GM21381 (cell line): ENCODE results near the gene SOWAHA.

Experiments
- ATAC-seq: cut with Tn5 transposase; IDR thresholded peaks from one replicate; pipeline ENCODE4 v1.9.1; 2021; ENCODE audit warnings: mild to moderate bottlenecking, moderate library complexity; ENCODE audit not compliant: unreplicated experiment

The SOWAHA gene

DNA sequence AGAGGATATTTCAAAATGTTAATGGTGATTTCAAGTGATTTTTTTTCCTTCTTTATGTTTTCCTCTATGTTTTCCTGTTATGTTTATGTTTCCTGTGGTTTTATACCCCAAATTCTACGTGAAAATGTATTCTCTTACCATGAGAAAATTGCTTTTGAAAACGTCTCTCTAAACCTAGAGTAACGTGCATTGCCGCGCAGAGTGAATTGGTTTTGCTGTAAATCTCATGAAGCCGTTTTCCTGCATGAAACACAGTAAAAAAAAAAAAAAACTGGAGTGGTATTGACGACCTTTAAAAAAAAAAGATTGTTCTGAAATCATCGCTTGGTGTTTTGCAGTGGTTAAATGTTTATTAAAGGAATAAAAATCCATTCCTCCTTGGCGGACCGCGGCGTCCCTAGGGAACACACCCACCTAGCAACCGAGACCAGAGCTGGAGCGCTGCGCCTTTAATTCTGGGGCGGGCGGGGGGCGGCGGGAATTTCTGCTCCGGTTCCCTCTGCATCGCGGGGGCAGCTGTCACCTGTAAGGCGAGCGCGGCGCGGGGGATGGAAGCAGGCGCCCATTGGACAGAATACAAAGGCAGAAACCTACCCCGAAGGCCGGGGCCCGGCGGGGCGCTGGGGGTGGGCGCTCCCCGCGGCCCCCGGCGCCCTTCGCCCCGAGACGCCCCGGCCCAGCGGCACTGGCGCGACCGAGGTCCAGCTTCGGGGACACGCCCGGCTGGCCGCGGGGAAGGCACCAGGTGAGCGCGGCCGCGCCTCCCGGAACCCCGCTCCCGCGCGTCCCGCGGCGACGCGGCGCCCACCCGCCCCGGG lies at the start of gene SOWAHA:
Gene SOWAHA (plus strand): TSS at position 522 of the 818 bp plus-strand sequence. CDS start 320 bp downstream, outside the sequence.
- ATAC-seq = no peak

DNA sequence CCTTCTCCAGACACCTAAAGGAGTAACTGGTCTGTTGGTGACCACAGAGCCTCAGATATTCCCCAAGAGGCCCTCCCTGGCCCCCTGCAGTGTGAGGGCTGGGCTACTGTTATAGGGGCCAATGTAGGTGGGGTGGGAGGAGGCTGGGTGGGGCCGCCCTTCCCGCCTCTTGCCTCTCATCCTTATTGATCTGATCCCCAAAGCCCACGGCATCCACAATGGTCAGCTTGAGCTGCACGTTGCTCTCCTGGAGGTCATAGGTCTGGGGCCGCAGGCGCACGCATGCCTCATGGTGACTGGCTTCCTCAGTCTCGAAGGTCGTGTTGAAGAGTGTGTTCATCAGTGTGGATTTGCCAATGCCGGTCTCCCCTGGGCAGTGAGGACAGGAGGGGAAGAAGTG lies 49.1 kb upstream of the SOWAHA start:
- ATAC-seq = no peak

DNA sequence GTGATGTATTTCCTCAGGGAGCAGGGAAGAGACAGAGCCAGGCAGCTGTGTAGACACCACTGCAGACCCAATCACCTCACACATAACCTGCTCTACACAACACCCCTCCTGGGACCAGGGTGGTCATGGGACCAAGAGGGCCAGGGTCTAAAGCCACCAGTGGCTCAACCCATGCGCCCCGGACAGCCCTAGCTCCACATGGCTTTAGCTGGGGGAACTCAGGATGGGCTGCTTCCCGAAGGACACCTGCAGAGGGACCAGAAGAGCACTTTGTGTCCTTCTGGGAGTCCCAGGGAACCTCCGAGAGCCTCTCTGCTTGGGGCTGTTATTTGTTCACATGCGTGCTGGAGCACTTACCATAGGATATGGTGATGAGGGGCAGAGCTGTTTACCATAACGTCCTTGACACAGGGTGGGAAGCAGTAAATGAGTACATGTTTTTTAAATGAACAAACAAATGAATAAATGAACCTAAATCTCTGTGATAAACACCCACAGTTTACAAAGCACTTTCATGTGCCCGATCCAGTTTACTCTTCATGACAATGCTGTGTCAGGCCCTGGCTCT lies 48.3 kb upstream of the SOWAHA start:
- no peak for ATAC-seq

DNA sequence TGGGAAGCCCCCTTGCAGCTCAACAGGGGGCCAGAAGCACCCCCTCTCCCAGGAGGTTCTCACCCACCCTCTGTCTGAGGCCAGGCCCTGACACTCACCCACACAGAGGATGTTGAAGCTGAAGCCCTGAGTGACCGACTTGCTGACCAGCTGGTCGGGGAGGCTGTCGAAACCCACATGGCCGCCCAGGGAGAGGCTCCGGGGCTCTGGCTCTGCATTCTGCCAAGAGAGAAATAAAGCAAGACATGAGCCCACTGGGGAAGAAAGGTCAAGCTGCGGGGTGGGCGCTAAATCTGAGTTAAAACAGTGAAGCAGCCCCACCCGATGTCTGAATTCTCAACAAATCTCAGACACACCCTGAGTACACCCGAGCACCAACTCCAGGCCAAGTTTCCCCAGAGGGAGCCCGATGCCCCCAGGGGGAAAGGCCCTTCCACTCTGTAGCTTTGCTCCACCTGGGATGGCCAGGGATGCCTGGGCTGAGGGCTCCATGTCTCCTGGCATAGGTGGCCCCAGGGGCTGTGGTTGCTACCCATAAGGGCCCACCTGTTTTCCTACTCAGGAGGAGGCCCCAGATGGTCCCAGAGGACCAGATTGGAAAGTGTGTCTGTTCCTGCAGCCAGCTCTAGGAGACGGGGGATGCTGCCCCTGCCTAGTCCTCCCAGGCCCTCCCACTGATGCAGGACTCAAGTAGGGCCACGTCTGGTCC lies 47.6 kb upstream of the SOWAHA start:
- ATAC-seq = no peak

DNA sequence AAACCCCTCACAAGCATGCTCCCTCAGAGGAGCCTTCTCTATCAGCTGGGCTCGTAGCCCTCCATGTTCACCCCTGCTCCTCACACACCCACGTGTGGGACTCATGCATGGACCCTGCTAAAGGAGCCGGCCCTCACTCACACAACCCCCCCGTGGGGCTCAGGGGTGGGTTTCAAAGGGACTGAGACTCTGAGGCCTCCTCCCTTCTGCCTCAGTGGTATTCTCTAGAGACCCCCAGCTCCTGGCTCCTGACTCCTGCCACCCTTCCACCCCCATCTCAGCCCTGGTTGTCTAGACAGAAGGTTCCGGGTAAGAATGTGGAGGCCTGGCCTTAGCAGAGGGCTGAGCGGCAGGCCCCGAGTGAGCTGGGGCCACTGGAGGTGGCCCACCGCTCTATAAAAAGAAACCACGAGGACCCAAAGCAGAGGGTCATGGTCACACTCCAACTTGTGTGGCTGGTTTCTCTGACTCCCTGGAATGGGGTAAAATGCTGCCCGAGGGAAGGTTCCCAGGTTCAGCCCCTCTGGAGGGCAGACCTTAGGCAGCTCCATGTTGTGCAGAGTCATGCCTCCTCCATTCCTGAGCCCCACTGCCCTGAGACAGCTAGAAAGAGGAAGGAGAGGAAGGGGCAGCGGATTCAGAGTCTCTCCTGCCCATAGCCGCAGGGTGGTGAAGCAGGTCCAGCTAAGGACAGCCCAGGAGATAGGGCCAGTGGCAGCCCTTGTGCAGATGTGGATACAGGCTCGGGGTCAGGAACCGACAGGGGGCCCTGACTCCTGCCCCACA lies 46.9 kb upstream of the SOWAHA start:
- no peak for ATAC-seq

DNA sequence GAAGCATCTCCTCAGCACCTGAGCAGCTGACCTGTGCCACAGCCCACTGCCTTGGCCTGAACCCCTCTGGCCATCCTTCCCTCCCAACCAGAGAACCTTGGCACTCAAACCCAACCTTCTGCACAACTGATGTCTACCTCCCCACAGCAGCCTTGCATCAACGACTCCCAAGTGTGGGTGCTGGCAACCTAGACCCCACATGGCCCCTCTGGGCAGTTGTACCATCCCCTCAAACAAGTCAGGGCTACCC lies 46.4 kb upstream of the SOWAHA start:
- no peak for ATAC-seq

DNA sequence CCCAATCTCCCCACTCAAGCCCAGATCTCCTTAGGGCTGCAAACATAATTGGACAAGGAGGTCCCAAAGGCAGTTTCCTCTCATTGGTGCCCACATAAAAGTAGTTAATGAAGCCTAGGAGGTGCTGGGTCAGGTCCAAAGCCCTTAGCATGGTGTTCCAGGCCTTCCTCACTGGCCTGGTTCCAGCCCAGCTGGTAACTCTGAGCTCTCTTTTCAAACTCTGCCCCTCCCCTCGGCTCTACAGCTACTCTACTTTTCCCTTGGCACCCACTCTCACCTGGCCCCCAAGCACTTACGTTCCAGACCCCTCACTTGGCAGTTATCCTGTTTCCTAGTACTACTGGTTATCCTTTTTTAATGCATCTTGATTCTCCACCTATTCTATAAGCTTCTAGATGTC lies 46.0 kb upstream of the SOWAHA start:
- ATAC-seq = no peak

DNA sequence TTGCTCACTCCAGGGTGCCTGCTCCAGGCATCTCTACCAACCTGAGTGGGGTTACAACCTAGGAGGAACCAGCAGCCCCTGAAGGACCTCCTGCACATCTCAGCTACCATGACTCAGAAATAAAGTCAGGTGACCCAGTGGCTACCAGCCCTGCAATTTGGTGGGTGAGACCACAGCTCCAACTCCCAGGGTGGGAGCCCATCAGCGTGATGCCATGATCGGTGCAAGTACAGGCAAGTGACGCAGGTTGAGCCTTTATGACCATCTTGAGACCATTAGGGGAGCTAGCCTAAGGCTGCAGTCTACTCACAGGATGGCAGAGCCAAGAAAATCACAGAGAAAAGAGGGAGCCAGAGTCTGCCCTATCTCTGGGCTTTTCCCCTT lies 44.6 kb upstream of the SOWAHA start:
- no peak for ATAC-seq

DNA sequence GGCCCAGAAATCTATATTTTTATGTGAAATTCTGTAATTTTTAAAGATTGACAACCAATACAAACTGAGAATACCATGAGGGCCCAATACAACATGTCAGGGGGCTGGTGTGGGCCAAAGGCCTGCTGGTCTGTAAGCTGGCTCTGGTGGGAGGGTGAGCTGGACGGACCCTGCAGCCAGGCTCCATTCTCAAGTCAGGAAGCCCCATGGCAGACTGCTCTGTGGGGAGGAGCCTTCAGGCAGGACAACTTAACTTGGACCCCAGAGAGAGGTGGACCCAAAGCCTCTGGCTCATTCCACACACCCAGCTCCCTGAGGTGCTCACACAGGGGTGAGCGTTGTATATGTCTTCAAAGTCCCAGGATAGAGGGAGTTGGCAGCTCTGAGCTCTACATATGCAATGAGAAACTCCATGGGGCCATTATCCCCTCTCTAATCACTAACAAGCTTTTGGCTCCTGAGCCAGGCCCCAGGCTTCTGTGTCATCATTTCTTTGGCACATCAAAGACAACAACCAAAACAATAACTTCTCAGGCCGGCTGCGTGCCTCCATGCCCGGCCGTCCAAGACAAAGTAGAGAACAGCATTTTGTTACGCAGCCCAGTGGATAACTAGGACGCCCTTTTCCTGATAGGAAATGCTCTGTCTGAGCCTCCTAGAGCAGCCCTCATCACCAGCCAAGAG lies 42.5 kb upstream of the SOWAHA start:
- no peak for ATAC-seq

DNA sequence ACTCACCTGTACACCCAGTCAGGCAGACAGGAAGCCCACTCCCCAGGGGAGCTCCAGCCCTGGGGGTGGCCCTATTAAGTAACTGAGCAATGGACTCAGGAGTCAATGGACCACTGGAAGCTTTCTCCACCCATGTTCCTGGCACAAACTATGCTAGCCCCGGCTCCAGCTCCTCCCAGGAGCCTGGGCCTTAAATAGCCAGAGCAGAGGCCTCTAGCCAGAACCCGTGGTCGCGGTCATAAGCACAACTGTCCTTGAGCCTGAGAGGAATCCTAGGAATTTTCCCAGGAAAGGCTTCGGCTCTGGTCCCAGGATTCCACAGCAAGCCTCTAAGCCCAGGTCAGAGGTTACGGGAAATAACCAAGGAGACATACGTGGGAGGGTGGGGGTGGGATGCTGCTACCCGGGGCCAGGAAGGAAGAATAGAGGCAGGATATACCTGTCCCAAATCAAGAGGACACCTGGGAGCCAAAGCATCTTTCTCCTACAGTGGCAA lies 41.6 kb upstream of the SOWAHA start:
- ATAC-seq = no peak

DNA sequence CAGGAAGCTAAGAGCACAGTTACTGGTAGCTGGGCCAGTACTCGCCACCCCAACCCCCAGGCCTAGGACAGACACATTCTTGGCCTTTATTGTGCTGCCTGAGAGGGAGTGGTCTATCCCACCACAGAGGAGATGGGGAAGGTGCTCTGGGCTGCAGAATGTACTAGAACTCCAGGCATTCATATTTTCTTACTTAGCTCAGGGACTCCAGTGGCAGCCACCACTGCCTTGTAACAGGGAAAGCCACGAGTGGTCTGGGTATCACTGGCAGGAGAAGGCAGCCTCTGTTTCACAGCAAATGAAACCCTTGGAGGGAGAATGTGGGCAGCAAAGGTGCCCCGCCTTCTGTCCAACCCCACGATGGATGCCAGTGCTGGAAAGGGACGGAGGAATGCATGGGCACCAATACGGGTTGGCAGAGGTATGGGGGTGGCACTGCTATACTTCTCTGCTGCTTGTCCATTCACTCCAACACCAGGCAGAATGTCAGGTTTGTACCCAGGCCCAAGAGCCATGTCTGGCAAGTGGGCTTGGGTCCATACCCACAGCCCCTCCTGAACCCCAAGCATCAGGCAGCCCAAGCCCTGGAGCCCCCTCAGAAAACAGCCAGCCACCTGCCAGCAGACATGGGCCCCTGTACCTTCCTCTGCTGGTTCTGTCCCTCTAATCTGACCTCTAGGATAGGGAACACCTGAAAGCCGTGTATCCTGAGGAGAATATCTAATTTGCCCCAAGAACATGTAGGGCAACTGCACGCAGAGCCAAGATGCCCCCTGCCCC lies 40.6 kb upstream of the SOWAHA start:
- ATAC-seq = no peak

DNA sequence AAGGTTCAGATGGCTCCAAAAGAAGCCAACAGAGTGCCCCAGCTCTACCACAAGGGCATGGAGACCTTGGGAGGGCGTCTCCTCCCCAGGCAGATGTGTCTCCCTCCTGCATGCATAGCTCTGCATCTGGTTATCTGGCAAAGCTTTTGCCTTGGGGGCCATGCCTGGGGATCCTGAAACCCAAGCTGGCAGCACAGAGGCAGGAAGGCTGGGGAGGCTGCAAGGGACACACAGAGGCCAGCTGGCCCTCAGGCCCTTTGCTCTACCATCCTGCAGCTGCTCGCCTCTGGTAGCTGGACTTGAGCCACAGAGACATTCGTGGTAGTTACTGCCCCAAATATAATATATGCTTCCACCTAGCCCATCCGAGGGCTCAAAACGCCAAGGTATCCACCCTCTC lies 40.0 kb upstream of the SOWAHA start:
- ATAC-seq = no peak

DNA sequence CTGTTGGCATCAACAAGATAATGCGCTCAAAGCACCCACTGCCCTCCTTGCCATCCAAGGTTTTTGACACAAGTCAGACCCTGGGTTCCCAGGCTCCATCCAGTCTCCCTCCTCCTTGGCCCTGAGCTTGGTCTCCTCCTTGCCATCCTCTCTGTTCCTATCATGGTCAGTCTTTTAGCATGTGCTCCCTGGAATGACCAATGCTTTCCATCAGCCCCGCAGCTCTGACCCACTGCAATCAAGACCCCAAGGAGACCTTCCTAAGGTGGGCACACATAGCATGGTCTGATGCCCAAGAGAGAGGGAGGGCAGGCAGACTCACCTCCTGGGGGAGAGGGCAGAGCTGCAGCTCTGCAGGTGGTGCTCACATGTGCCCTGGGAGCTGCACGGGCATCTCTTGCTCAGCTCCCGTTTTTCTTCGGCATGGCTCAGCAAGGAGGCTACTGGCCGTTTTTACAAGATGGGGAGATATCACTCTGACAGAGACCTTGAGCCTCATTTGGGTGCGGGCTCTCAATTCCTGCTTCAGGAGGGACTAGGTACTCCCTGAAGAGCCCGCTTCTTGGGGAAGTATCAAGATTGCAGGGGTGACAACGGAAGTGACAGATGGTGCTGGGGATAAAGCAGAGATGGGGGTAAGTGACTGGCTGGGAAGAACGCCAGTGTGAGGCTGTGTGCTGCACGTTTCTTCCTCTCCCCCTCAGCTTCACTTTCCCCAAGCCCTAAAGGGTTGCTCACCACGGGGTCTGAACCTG lies 39.3 kb upstream of the SOWAHA start:
- no peak for ATAC-seq

DNA sequence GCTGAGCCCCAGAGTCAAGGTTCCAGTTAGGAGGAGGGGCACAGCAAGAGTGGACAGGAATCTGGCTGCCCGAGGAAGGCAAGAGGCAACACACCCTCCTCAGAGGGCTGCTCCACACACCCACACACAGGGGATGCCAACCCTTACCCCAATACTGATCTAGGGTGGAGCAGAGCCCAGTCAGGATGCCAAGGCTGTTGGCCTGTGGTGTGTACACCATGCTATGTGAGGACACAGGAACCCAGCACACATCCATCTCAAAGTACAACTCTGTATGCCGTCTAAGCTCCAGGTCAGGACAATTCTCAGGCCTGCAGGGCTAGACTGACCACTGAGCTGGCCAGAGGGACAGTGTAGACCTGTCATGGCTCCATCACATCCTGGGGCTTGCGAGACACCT lies 38.7 kb upstream of the SOWAHA start:
- ATAC-seq = no peak

DNA sequence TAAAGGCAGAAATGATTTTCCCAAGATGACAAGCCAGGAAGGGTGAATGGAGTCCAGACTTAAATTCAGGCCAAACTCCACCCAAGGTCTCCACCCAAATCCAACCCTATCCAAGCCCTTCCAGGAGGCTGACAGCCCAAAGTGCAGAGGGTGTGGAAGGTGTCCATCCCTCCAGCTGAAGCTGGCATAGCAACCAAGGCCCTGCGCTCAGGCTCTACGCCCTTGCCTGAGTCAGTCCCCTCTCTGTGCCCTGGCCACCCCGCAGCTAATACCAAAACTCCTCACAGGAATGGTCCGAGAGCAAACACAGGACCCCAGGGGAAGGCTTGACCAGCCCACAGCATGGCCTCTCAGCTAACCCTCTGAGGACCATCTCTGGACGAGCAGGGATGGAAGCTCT lies 38.2 kb upstream of the SOWAHA start:
- no peak for ATAC-seq

DNA sequence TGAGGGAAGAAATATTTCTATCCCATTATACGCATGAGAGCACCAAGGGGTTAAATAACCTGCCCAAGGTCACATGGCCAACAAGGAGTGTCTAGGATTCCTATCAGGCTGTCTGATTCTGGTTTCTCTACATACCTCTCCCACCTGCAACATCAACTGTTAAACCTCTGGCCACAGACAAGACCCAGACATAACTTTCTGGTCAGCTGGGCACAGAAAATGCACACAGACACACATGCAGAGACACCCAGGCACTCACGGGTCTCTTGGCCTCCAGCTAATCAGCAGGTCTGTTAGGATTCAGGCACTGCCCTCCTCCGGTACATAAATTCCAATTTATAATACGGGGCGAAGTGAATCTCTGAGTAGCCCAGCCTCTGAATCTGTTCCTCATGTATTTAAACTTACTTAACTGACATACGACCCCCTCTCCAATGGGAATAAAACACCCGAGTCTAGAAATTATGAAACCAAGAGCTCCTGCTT lies 37.6 kb upstream of the SOWAHA start:
- ATAC-seq = no peak

DNA sequence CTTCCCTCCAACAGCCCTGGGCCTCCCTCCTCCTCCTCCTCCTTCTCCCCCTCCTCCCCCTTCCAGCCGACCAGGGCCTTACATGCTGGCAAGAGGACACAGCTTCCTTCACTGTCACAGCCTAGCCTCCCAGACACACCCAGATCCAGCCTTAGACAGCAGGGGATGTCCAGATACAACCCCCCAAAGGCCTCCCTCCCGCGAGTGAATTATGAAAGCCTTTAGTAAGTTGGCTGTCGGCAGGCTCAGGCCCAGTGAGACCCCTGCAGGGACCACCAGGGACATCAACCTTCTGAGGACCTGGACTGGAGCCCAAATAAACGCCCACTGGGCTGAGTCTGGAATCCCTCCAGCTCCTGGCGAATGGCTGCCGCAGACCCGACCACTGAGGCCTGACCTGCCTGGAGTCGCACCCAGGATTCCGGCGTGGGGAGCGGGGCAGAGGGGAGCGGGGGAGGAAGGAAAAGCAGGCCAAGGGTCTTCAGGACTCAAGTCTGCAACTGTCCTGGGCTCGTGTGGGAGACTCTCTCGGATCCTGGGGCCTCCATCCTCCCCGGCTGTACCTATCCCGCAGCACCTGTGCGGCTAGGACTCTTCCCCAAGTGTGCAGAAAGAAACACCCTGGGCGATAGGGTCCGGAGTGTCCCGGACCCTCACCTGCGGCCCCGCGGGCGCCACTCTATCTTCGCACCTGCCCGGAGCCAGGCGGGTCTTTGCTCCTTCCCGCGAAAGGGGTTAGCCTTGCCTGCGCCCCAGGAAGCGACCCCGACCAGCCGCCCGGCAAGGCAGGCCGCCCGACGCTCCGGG lies 36.8 kb upstream of the SOWAHA start:
- ATAC-seq = no peak

DNA sequence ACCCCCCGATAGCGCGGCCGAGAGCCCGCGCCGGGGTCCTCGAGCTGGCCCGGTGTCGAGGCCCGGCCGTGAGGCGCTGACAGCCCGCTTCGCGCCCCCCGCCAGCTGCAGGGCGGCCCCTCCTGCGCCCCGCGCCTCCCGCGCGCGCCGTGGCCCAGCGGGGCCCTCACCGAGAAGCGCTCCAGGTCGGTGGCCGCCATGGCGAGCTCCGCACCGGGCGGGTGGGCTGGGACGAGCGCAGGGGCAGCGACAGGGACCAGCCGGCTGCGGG lies 36.2 kb upstream of the SOWAHA start:
- ATAC-seq = no peak
